NCI-H1417 treated with DMSO at 0.1 percent for 48 hours (cell line): ENCODE results near the gene HCAR1.
"Not testable (repeated sequence)": the region's sequence is repeated elsewhere in the genome, so short reads cannot be mapped to it uniquely, and the experiment has no call there.

ENCODE experiments used
- DNase-seq: peaks from one replicate; lab custom pipeline; 2025; lab: John Stamatoyannopoulos, UW

HCAR1 gene

DNA sequence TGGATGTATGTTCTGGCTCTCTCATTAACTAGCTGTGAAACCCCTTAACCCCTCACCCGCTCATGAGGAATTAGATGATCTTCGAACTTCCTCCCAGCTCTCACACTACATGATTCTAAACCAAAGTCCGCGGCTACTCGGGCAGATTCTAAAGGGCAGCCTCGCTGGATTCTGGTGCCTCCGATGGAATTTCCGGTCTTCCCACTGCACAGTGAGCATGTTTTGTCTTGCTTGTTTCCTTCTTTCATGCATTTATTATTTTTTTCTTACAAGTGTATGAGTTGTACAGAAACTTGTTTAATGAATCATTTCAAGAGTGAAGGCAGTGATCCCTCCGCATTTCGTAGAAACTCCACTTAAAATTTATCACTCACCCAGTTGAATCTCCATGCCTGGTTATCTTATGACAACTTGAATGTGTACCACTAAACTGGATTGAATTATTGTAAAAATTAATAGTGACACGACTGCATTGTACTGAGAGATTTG is 9.5 kb downstream of the HCAR1 start:
- DNase-seq: no peak

DNA sequence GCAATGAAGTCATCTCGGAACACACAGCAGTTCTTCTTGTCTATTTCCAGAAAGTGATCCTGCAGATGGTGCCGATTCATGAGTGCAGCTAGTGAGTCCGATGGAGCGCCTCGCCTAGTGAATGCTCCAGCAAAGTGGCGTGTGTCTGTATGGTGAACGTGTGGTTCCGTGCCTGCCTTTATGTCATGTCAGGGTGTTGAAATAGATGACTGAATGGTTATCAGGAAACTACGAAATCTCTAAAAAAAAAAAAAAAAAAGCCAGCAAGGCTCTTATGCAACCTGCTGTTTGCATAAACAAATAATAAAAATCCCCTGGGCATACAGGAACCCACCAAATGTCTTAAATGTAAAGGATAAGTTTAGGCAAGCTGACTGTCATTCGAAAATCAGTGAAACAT is 14.0 kb downstream of the HCAR1 start, which contains the start of gene HCAR3:
Gene HCAR3 (minus strand): TSS at position 154 of the 400 bp plus-strand sequence. CDS start 74 bp downstream, at position 80.
- not testable (repeated sequence) for DNase-seq

DNA sequence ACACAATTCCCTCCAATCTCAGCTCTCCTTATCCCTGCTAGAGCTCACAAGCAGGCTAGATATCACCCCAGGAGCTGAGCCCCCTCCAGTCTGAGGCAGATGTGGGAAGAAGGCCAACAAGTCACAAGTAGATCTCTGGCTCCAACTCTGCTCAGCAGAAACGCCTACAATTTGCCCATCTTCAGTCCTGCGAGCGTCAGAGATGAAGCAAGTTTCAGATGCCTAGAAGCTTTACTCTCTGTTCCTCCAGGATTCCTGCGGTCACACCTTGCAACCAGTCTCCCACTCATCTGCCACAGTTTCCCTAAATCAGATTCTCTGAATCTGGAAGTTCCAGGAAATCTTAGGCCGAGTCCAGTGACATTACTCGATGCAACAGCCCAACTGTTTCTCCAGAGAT is 15.4 kb downstream of the HCAR1 start:
- not testable (repeated sequence) for DNase-seq

DNA sequence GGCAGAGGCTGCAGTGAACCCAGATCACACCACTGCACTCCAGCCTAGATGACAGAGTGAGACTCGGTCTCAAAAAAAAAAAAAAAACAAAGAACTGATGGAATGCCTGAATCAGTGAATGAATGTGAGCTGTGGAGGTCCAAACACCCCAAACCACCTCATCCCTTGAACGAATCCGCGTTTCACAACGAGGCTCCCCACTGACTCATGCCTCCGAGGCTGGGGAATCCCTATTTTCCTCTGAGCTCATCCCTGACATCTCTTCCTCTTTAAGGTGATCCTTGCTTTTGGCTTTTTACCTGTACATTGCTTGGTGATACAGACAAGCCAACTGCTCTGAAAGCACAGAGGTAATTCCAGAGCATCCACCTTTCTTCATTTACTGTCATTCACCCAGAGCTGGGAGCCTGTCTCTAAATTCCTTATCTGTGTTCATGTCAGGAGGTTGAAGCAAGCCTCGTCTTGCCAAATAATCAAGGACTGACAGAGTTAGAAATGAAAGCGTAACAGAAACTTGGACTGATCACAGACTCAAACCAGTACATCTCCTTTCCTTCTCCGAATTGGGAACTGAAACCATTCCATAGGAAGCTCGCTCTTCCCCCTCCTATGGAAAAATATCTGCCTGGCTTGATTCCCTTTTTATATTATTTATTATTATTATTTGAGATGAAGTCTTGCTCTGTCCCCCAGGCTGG is 17.0 kb downstream of the HCAR1 start:
- DNase-seq: not testable (repeated sequence)

DNA sequence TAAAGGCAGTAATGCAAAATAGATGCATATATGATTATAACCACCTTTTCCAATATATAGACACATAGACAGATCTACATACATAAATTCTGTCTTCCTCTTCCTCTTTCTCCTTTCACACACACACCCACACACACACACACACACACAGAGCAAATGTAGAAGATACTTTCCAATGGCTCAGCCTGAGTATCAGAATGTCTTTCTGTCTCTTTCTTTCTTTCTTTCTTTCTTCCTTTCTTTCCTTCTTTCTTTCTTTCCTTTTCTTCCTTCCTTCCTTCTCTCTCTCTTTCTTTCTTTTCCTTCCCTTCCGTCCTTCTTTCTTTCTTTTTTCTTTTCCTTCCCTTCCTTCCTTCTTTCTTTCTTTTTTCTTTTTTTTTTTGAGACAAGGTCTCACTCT is 19.4 kb downstream of the HCAR1 start:
- not testable (repeated sequence) for DNase-seq

DNA sequence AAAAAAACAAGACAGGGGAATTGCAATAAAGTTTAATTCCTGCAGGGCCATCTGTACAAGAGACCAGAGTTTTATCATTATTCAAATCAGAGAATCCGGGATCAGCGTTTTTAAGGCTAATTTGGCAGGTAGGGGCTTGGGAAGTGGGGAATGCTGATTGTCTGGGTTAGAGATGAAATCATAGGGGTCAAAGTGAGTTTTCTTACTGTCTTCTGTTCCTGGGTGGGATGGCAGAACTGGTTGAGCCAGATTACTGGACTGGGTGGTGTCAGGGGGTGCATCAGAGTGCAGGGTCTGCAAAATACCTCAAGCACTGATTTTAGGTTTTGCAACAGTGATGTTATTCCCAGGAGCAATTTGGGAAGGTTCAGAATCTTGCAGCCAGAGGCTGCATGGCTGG is 20.3 kb downstream of the HCAR1 start:
- DNase-seq: not testable (repeated sequence)

DNA sequence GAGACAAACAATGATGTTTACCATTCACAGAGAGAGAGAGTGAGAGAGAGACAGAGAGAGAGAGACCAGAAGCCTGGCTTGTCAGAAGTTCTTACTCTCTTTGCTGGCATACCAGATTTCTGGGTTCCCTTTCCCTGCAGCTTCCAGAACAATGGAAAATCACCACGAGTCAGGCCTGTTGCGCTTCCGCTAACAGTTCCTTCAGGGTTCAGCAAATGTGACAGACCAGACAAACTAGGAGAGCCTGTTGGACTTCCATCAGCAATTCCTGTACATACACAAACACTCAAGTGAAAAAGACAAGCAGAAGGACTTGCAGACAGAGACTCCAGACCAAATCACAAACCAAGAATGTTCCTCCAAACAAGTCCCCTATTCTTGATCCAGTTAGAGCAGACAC is 21.4 kb downstream of the HCAR1 start:
- not testable (repeated sequence) for DNase-seq

DNA sequence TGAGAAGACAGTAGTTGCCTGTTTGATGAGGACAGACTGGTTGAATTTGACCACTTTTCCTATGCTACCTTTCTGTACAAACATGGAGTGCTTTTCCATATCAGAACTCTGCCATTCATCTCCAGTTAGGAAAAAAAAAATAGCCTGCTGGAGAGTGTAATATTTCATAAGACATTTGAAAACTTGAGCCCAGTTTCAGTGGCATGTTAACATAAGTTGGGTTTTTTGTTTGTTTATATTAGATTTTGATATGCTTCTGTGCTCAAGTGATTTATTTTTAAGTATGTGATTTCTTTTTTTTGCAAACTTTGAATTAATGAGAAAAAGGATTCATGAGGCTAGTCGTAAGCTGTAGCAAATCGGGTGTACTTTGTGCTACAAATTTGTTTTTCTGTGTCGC is 26.8 kb downstream of the HCAR1 start:
- not testable (repeated sequence) for DNase-seq

DNA sequence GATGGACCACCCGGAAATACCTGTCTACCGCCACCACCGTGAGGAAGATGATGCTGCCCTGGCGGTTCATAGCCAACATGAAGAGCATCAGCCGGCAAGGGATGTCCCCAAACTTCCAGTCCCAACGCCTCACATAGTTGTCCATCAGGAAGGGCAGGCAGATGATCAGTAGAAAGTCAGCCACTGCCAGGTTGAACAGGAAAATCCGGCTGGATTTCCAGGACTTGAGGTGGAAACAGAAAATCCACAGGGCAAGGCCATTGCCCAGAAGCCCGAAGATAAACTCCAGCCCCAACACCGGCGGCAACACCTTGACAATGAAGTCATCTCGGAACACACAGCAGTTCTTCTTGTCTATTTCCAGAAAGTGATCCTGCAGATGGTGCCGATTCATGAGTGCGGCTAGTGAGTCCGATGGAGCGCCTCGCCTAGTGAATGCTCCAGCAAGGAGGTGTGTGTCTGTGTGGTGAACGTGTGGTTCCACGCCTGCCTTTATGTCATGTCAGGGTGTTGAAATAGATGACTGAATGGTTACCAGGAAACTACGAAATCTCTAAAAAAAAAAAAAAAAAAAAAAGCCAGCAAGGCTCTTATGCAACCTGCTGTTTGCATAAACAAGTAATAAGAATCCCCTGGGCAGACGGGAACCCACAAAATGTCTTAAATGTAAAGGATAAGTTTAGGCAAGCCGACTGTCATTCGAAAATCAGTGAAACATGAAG is 27.6 kb downstream of the HCAR1 start, which contains the start of gene HCAR2:
Gene HCAR2 (minus strand): TSS at position 468 of the 722 bp plus-strand sequence. CDS start 74 bp downstream, at position 394.
- not testable (repeated sequence) for DNase-seq

DNA sequence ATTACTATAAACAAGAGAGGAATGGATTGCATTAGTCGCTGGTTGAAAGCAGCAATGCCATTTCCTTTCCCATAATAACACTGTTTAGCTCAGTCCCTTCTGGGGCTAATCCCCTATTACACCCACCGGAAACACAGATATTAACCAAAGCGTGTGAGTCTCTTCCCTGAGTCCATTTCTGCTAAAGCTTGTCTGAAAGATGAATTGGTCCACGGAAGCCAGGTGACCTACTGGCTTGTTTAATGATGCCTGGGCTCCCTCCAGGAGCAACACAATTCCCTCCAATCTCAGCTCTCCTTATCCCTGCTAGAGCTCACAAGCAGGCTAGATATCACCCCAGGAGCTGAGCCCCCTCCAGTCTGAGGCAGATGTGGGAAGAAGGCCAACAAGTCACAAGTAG is 29.2 kb downstream of the HCAR1 start:
- DNase-seq: not testable (repeated sequence)

DNA sequence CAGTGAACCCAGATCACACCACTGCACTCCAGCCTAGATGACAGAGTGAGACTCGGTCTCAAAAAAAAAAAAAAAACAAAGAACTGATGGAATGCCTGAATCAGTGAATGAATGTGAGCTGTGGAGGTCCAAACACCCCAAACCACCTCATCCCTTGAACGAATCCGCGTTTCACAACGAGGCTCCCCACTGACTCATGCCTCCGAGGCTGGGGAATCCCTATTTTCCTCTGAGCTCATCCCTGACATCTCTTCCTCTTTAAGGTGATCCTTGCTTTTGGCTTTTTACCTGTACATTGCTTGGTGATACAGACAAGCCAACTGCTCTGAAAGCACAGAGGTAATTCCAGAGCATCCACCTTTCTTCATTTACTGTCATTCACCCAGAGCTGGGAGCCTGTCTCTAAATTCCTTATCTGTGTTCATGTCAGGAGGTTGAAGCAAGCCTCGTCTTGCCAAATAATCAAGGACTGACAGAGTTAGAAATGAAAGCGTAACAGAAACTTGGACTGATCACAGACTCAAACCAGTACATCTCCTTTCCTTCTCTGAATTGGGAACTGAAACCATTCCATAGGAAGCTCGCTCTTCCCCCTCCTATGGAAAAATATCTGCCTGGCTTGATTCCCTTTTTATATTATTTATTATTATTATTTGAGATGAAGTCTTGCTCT is 30.5 kb downstream of the HCAR1 start:
- not testable (repeated sequence) for DNase-seq

DNA sequence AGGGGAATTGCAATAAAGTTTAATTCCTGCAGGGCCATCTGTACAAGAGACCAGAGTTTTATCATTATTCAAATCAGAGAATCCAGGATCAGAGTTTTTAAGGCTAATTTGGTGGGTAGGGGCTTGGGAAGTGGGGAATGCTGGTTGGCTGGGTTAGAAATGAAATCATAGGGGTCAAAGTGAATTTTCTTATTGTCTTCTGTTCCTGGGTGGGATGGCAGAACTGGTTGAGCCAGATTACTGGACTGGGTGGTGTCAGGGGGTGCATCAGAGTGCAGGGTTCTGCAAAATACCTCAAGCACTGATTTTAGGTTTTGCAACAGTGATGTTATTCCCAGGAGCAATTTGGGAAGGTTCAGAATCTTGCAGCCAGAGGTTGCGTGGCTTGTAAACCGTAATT is 33.7 kb downstream of the HCAR1 start:
- DNase-seq: not testable (repeated sequence)

DNA sequence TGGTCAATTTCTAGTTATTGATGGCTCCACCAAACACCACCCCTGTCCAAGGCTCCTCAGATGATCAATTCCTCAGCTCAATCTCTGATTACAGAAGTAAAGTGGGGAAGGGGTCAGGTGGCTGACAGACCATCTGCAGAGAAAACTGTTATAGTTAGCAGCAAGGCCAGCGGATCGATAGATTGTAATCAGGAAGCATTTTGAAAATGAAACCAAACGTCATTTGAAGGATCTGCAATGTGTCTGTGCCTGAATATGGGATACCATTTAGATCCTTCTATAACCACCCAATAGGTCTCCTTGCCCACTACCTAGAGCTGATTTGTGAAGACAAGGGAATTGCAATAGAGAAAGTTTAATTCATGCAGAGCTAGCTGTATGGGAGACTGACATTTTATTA is 39.1 kb downstream of the HCAR1 start:
- no peak for DNase-seq

DNA sequence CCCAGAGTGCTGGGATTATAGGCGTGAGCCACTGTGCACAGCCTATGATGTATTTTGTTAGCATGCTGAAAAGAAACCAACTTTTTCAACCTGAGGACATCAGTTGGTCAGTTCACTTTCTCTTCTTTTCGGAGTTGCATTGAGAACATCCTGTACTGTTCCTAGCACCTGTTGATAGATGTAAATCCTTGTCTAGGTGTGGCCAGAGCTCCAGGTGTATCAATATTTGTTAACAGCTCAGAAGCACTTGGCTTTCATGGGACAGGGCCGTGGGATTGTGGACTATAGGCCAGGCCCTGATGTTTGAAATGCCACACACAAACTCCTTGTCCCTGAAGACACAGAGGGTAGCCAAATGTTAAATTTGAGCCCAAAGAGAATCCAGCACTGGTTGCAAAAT is 42.4 kb downstream of the HCAR1 start:
- DNase-seq: no peak

DNA sequence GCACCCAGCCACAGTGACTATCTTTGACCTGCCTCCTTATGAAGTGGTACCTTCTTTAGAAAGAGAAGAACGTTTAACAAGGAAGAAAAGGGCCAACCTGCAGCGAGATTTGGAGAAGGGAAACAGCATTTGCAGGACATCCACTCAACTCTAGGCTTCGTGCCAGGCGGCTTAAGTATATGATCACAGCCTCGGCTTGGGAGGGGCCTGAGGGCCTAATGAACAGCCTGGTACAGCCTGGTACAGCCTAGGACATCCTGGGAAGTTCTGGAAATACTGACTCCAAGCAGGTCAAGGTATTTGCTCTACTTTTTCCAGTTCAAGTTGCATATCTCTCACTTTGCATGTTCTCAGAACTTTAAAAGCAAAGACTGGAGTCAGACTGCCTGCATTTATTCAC is 43.6 kb downstream of the HCAR1 start:
- no peak for DNase-seq

DNA sequence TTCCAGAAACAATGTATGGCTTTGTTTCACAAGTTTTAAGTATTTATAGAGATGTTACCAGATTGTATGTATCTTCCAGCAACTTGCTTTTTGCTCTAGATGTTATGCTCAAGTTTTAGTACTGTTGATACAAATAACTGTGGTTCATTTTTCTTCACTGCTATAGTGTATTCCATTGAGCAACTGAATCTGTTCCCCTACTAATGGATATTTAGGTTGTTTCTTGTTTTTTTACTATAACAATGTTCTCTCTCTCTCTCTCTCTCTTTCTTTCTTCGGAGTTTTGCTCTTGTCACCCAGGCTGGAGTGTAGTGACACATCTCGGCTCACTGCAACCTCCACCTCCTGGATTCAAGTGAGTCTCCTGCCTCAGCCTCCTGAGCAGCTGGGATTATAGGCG is 44.1 kb downstream of the HCAR1 start:
- DNase-seq: no peak

DNA sequence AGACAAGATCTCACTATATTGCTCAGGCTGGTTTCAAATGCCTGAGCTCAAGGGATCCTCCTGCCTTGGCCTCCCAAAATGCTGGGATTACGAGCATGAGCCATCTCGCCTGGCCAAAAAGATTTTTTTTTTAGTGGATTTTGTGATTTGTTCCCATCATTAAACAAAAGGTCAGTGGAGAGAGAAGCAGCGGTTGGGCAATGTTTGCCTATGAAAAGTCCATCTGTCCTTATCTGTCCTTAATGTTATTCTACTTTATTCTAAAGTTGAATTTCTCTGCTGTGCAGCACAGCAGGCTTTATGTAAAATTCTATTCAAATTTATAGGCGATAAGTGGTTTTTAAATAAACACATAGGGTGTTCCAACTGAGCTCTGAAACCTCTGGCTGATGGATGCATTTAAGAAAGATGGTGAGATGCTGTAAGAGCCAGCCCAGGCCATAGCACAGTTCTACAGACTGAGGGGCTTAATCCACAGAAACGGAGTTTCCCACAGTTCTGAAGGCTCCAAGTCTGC is 46.3 kb downstream of the HCAR1 start:
- DNase-seq: no peak

DNA sequence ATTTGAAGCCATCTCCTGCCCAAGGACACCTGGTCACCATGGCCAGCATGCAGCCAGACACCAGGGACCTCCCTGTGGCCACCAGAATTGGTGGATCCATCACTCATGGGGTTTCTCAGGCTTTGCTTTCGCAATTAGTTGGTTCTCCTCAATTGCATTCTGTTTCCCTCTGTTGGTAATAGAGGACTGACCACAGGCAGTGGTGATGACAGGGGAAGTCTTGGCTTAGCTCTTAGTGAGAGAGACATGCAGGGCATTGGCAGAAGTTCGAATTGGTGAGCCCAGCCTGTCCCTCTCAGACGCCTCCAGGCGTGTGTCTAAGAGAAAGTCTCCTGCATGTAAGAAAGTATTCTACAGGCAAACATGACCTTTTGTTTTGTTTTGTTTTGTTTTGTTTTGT is 48.8 kb downstream of the HCAR1 start:
- DNase-seq: no peak

DNA sequence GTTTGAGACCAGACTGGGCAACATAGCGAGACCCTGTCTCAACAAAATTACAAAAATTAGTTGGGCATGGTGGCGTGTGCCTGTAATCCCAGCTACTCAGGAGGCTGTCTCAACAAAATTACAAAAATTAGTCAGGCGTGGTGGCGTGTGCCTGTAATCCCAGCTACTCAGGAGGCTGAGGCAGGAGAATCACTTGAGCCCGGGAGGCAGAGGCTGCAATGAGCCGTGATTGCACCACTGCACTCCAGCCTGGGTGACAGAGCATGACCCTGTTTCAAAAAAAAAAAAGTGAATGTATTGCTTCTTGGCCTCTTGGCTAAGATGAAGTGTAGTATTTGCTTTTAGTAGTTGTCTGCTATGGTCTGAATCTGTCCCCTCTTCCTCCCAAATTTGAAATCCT is 49.7 kb downstream of the HCAR1 start:
- DNase-seq: not testable (repeated sequence)

DNA sequence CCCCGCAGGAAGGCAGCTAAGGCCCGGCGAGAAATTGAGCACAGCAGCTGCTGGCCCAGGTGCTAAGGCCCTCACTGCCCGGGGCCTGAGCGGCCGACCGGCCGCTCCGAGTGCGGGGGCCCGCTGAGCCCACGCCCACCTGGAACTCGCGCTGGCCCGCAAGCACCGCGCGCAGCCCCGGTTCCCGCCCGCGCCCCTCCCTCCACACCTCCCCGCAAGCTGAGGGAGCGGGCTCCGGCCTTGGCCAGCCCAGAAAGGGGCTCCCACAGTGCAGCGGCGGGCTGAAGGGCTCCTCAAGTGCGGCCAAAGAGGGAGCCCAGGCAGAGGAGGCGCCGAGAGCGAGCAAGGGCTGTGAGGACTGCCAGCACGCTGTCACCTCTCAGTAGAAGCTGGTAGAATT is 53.9 kb downstream of the HCAR1 start:
- DNase-seq: not testable (repeated sequence)
